ENCODE results near the gene POLE2. TPM values are rescaled to one million over a fixed set of nuclear protein-coding genes. Genes with fewer than 3 reads are reported as not detected.

The POLE2 gene
- total and polyA plus RNA-seq, 10 donors = 1.8 to 7.4 (median 3.7) TPM

Small RNA genes lying within 50 kb of the gene (small RNA-seq; reads per million reads assigned to genes)
- gene AL139099.3 = 0 reads per million in 4 donors
- gene RNU6ATAC30P = 0 reads per million in 4 donors

Other genes with a start within 250 kb of the POLE2 start
- gene RPS29, start 101.8 kb downstream of the POLE2 start, total RNA-seq = 1,000 to 10,000 TPM; 1,240 to 4,577 (median 1,855) TPM
- over 10,000 TPM in 1 of 3 donors, 1,000 to 10,000 TPM in 2; 5,592 to 11,620 (median 9,371) TPM for gene RPS29, start 101.8 kb downstream of the POLE2 start, polyA plus RNA-seq
- 10 to 100 TPM in 5 of 7 donors, 1 to 10 TPM in 2; 8.8 to 16.5 (median 12.7) TPM for gene LRR1, start 89.3 kb downstream of the POLE2 start, total RNA-seq
- 10 to 100 TPM; 10.7 to 11.8 (median 11.7) TPM for gene LRR1, start 89.3 kb downstream of the POLE2 start, polyA plus RNA-seq
- gene RPL36AL, start 67.6 kb downstream of the POLE2 start, total RNA-seq = 100 to 1,000 TPM; 122 to 222 (median 157) TPM
- gene RPL36AL, start 67.6 kb downstream of the POLE2 start, polyA plus RNA-seq = 100 to 1,000 TPM; 416 to 638 (median 530) TPM
- 10 to 100 TPM; 33.3 to 43.5 (median 39.7) TPM for gene MGAT2, start 67.4 kb downstream of the POLE2 start, total RNA-seq
- gene MGAT2, start 67.4 kb downstream of the POLE2 start, polyA plus RNA-seq = 10 to 100 TPM; 20.5 to 23.9 (median 23.5) TPM
- 10 to 100 TPM in 1 of 7 donors, 1 to 10 TPM in 6; 3.9 to 10.1 (median 6.3) TPM for gene DNAAF2, start 53.0 kb downstream of the POLE2 start, total RNA-seq
- 1 to 10 TPM; 6.5 to 6.9 (median 6.6) TPM for gene DNAAF2, start 53.0 kb downstream of the POLE2 start, polyA plus RNA-seq
- 10 to 100 TPM in 4 of 7 donors, 1 to 10 TPM in 3; 5.9 to 12.8 (median 10.2) TPM for gene KLHDC1, start 4.9 kb upstream of the POLE2 start, total RNA-seq
- 1 to 10 TPM; 3.1 to 4.3 (median 3.2) TPM for gene KLHDC1, start 4.9 kb upstream of the POLE2 start, polyA plus RNA-seq
- 10 to 100 TPM; 31.9 to 66.8 (median 47.9) TPM for gene KLHDC2, start 79.9 kb upstream of the POLE2 start, total RNA-seq
- 10 to 100 TPM; 34.0 to 41.0 (median 37.4) TPM for gene KLHDC2, start 79.9 kb upstream of the POLE2 start, polyA plus RNA-seq
- gene NEMF, start 164.6 kb upstream of the POLE2 start, total RNA-seq = 100 to 1,000 TPM in 2 of 7 donors, 10 to 100 TPM in 5; 77.3 to 187 (median 84.7) TPM
- 10 to 100 TPM; 24.3 to 35.0 (median 29.3) TPM for gene NEMF, start 164.6 kb upstream of the POLE2 start, polyA plus RNA-seq
- gene ARF6, start 204.9 kb upstream of the POLE2 start, total RNA-seq = 10 to 100 TPM; 74.3 to 89.1 (median 83.6) TPM
- 10 to 100 TPM; 39.0 to 63.9 (median 43.9) TPM for gene ARF6, start 204.9 kb upstream of the POLE2 start, polyA plus RNA-seq

All from spleen (tissue), 11 donors.